COLO668 (cell line): ENCODE data around the gene BET1L.
"Not testable (repeated sequence)": the region's sequence is repeated elsewhere in the genome, so short reads cannot be mapped to it uniquely, and the experiment has no call there.

Experiments used
- DNase-seq: peaks from one replicate; lab custom pipeline; 2025; ENCODE audit not compliant: unreplicated experiment; lab: John Stamatoyannopoulos, UW

BET1L gene

GRCh38 chr11:207208-207862, at the start of gene BET1L, which contains the start of gene RIC8A:
Gene BET1L (minus strand): TSS chr11:207399. CDS start chr11:207321, 78 bp downstream.
Gene RIC8A (plus strand): TSS chr11:207708. CDS start chr11:208855, 1,147 bp downstream.
- DNase-seq, result peak; percentile 82

GRCh38 chr11:255816-256215, 48.6 kb upstream of the BET1L start:
- no peak for DNase-seq

- no peak for DNase-seq
These were observed 48.0 kb upstream of the BET1L start for GRCh38 chr11:255176-255575.

GRCh38 chr11:253886-254270, 46.7 kb upstream of the BET1L start:
- DNase-seq, result no peak

GRCh38 chr11:253160-253885, 46.1 kb upstream of the BET1L start:
- no peak for DNase-seq

- no peak for DNase-seq
These were observed 45.5 kb upstream of the BET1L start for GRCh38 chr11:252666-253065.

- DNase-seq, result no peak
These were observed 44.4 kb upstream of the BET1L start for GRCh38 chr11:251550-251949.

GRCh38 chr11:250740-251299, 43.6 kb upstream of the BET1L start:
- peak; percentile 0 for DNase-seq

- DNase-seq, result no peak
These were observed 43.1 kb upstream of the BET1L start for GRCh38 chr11:250274-250673.

- DNase-seq, result no peak
These were observed 41.9 kb upstream of the BET1L start for GRCh38 chr11:249062-249461.

GRCh38 chr11:244376-244775, 37.2 kb upstream of the BET1L start:
- no peak for DNase-seq

- DNase-seq, result no peak
These were observed 34.4 kb upstream of the BET1L start for GRCh38 chr11:241634-242033.

- DNase-seq, result no peak
These were observed 33.1 kb upstream of the BET1L start for GRCh38 chr11:240315-240714.

GRCh38 chr11:238346-238745, 31.1 kb upstream of the BET1L start:
- DNase-seq, result not testable (repeated sequence)

GRCh38 chr11:236774-237767, 29.9 kb upstream of the BET1L start, which contains the start of gene PSMD13:
Gene PSMD13 (plus strand): TSS chr11:236976. CDS start chr11:237050, 74 bp downstream.
- DNase-seq, result peak; percentile 68

GRCh38 chr11:235997-236773, 29.0 kb upstream of the BET1L start, which contains the start of gene SIRT3:
Gene SIRT3 (minus strand): TSS chr11:236342. CDS start chr11:236328, 14 bp downstream.
- peak; percentile 70 for DNase-seq

GRCh38 chr11:235609-235996, 28.4 kb upstream of the BET1L start:
- DNase-seq, result no peak

- no peak for DNase-seq
These were observed 28.0 kb upstream of the BET1L start for GRCh38 chr11:235180-235579.

- no peak for DNase-seq
These were observed 25.8 kb upstream of the BET1L start for GRCh38 chr11:232783-233565.
